Measurements from ENCODE around the gene TNFRSF1B. TPM values are rescaled to one million over a fixed set of nuclear protein-coding genes. Genes with fewer than 3 reads are reported as not detected.

Gene TNFRSF1B
- total RNA-seq, 1 donor from 2014 or later, result 139 TPM

DNA sequence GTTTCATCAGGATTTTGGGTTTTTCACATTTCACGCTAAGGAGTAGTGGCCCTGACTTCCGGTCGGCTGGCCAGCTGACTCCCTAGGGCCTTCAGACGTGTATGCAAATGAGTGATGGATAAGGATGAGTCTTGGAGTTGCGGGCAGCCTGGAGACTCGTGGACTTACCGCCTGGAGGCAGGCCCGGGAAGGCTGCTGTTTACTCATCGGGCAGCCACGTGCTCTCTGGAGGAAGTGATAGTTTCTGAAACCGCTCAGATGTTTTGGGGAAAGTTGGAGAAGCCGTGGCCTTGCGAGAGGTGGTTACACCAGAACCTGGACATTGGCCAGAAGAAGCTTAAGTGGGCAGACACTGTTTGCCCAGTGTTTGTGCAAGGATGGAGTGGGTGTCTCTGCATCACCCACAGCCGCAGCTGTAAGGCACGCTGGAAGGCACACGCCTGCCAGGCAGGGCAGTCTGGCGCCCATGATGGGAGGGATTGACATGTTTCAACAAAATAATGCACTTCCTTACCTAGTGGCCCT is 23.1 kb upstream of the TNFRSF1B start:
- no peaks in the 10 kb centered on the region for H3K4me1 ChIP-seq

GRCh38 chr1:12144236-12144635 is 22.6 kb upstream of the TNFRSF1B start:
- no peak for DNase-seq (ENCODE audit: low spot score in 2 of 2)
- no peak overlapping the region for H3K4me3 ChIP-seq
- H3K36me3 ChIP-seq, result no peaks in the 10 kb centered on the region
- TF ChIP-seq CTCF (IDR thresholded peaks at IDR 0.05), result no peak
- no peaks in the 10 kb centered on the region for H3K4me1 ChIP-seq
- intact Hi-C loops (cut with DNase I), result no loop called here
- no peaks in the 10 kb centered on the region for H3K9me3 ChIP-seq
- H3K27me3 ChIP-seq, result no peaks in the 10 kb centered on the region
- H3K27ac ChIP-seq, result peak overlapping the region; percentile 2 to 28

More for the DNA sequence above, 23.1 kb upstream of the TNFRSF1B start:
- peak; percentile 73 to 88 for DNase-seq (ENCODE audit: low spot score in 2 of 2)
- Histone ChIP-seq H3K27me3 (no peaks in the 10 kb centered on the region), H3K36me3 (no peaks in the 10 kb centered on the region), H3K4me3 (no peak overlapping the region), H3K9me3 (no peaks in the 10 kb centered on the region), H3K27ac (peak overlapping the region; percentile 28 to 46)
- intact Hi-C loops (cut with DNase I), result no loop called here
- no peak for TF ChIP-seq CTCF (IDR thresholded peaks at IDR 0.05)

GRCh38 chr1:12144969-12145368 is 21.8 kb upstream of the TNFRSF1B start:
- Histone ChIP-seq H3K4me1 (no peaks in the 10 kb centered on the region), H3K36me3 (no peaks in the 10 kb centered on the region), H3K27ac (no peak overlapping the region), H3K4me3 (no peak overlapping the region), H3K27me3 (no peaks in the 10 kb centered on the region), H3K9me3 (peaks cover 0 to 1% of the 10 kb centered on the region in 2 donors)
- no peak for DNase-seq (ENCODE audit: low spot score in 2 of 2)
- intact Hi-C loops (cut with DNase I), result no loop called here
- TF ChIP-seq CTCF (IDR thresholded peaks at IDR 0.05), result no peak

DNA sequence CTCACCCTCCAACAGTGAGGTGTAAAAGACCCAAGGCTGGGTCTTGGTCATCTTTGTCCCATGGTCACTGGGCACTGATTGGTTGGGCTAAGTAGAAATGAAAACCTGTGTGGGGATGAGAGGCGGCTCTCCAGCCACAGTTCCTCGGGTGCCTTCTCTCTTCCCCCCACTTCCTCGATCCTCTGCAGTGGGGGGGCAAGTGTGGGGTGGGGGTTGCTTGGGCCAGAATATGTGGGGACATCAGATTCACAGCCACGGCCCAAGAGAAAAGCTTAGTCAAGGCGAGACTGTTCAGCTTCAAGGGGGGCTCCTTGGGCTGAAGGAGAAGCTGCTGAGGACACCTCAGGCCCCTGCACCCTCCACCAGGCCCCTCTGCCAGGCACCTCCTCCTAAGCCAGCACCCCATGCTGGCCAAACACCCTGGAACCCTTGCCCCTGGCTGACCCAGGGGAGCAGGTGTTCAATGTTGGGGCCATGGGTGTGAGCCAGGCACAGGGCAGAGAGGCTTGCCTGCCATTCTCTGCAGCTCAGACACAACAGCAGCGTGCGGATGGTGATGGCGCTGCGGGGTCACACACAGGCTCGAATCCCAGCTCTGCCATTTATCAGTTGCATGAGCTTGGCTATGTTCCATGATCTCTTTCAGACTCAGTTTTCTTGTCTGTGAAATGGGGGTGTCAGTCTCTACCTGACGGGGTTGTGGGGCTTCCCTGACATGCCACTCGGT is 21.0 kb upstream of the TNFRSF1B start:
- Histone ChIP-seq H3K27me3 (no peaks in the 10 kb centered on the region), H3K27ac (peak overlapping the region in 1 of 2 donors; percentile 63), H3K36me3 (no peaks in the 10 kb centered on the region), H3K4me3 (no peak overlapping the region), H3K4me1 (no peaks in the 10 kb centered on the region), H3K9me3 (peaks cover 0 to 5% of the 10 kb centered on the region in 2 donors)
- no peak for TF ChIP-seq CTCF (IDR thresholded peaks at IDR 0.05)
- no peak for DNase-seq (ENCODE audit: low spot score in 2 of 2)
- intact Hi-C loops (cut with DNase I), result no loop called here

DNA sequence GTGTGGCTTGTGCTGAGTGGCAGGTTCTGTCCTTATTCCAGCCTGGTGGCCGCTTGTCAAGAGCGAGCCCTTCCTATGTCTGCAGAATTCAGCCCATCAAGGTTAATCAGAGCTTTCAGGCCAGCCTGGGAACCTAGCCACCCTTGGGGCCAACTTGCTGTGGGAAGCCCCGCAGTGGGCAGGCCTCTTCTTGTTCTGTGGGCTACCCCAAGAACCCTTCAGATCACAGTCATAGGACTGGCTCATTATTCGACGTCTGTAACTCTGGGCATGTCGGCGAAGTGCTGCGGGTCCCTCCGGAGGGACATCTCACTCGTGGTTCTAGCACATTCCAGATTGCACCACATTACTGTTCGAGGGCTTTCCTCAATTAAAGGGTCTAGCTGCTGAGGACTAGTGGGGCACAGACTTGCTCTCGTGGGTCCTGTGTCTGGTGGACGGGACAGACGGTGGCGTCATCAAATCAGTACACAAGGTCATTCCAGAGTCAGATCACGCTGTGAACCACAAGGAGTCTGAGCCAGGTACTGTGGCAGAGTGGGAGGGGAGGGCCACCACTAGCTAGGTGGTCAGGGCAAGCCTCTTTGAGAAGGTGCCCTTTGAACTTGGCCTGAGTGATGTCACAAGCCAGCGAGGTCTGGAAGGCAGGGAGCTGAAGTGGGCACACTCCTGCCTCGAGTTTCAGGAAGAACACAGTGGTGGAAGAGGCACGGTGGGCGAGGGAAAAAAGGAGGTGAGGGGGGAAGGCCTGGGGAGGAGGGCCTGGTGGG is 20.3 kb upstream of the TNFRSF1B start:
- intact Hi-C loops (cut with DNase I), result no loop called here
- TF ChIP-seq CTCF (IDR thresholded peaks at IDR 0.05), result no peak
- Histone ChIP-seq H3K27ac (peak overlapping the region; percentile 48 to 63), H3K9me3 (peaks cover 0 to 5% of the 10 kb centered on the region in 2 donors), H3K4me3 (no peak overlapping the region), H3K4me1 (no peaks in the 10 kb centered on the region), H3K36me3 (no peaks in the 10 kb centered on the region), H3K27me3 (no peaks in the 10 kb centered on the region)
- no peak for DNase-seq (ENCODE audit: low spot score in 2 of 2)

All from ascending aorta (tissue), 2 donors.